ENCODE measurements around the gene SOS2.

The SOS2 gene

DNA sequence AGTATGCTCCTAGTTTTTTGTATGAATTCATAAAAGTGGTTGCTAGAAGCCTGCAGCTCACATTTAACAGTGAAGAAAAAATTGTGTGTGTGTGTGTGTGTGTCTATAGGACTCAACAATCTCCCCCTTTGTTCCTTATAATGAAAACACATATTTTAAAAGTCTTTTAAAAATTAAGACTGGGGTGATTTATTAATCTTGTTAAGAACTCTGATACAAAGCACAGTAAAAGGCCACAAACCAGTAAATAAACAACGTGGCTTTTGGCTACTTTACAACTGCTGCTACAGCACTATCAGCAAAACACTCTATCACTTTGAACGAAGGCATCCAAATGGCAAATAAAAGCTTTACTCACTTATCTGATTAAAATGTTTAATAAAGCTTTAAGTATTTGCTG, 114.4 kb downstream of the SOS2 start:
- FAIRE-seq (no peak), DNase-seq (ENCODE audit: low spot score) (no peak)

GRCh38 chr14:50116181-50116956, 115.0 kb downstream of the SOS2 start, which contains the start of gene VCPKMT:
VCPKMT (minus strand) TSS chr14:50116572; CDS start chr14:50116552, 20 bp downstream.
- peak; percentile 99 for FAIRE-seq
- DNase-seq (ENCODE audit: low spot score): peak; percentile 99

DNA sequence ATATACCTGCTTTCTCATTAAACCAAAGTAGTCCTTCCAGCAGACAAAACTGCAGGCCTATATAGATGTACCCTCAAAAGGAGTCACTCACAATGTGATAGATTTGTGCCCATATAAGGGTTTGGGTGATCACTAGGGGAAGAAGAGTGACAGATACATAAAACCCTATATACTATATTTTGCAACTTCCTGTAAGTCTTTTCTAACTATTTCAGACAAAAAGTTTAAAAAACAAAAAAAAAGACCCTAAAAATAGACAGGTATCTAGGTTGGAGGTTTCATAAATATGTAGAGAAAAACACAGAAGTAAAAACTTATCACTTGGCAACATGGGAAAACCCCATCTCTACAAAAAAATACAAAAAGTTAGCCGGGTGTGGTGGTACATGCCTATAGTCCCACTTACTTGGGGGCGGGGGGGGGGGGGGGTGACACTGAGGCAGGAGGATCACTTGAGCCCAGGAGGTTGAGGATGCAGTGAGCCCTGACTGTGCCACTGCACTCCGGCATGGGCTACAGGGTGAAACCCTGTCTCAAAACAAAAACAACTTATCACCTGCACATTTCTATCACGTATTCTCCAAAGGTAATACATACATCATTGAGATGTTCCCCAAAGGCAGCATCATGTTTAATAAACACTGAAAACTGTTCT, 117.9 kb downstream of the SOS2 start:
- FAIRE-seq (no peak), DNase-seq (ENCODE audit: low spot score) (no peak)

GRCh38 chr14:50110323-50111037, 120.9 kb downstream of the SOS2 start:
- FAIRE-seq (peak; percentile 50), DNase-seq (ENCODE audit: low spot score) (no peak)

- no peak for DNase-seq (ENCODE audit: low spot score)
- FAIRE-seq: no peak
Observed at GRCh38 chr14:50109342-50109741, 122.0 kb downstream of the SOS2 start.

DNA sequence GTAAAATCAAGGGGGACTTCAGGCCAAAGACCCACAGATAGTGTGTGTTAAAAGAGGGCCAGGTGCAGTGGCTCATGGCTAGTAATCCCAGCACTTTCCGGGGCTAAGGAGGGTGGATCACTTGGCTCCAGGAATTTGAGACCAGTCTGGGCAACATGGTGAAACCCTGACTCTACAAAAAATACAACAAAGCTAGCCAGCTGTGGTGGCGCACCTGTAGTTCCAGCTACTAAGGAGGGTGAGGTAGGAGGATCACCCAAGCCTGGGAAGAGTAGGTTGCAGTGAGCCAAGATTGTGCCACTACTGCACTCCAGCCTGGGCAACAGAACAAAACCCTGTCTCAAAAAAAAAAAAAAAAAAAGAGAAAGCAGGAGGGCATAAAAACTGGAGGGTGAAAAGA, 123.5 kb downstream of the SOS2 start:
- no peak for FAIRE-seq
- no peak for DNase-seq (ENCODE audit: low spot score)

DNA sequence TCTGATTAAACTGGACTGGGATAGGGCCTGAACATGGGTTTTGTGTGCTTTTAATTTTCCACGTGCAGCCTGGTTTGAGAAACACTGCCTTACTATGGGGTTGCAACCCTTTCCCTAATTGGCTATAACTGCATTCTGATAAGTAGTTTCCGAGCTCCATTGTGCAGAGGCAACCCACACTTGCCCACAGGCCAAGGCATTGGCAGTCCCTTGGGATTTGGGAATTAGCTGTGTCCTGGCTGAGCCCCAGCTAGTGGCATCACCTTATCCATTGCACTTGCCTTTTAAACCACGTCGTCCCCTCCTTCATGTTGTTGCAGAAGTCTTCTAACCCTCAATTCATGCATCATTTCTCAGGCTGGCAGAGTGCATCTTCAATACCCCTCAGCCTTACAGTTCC, 125.2 kb downstream of the SOS2 start:
- FAIRE-seq (peak; percentile 44), DNase-seq (ENCODE audit: low spot score) (no peak)

- FAIRE-seq: no peak
Observed at GRCh38 chr14:50103558-50103957, 127.8 kb downstream of the SOS2 start.

DNA sequence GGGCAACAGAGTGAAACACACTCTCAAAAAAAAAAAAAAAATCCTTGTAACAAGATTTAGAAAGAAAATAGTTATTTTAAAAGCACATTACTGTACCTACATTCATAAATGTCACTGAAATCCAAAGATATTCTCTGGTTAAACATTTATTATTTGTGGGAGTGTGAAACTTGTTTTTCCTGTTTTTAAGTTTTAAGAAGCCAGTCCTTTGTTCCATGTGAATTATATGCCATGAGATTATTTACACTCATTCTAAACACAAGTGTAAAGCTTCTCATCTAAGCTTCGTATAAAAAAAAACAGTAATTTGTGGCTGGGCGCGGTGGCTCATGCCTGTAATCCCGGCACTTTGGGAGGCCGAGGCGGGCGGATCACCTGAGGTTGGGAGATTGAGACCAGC, 130.0 kb downstream of the SOS2 start:
- FAIRE-seq (no peak), DNase-seq (ENCODE audit: low spot score) (no peak)

More at GRCh38 chr14:50103558-50103957, 127.8 kb downstream of the SOS2 start:
- no peak for DNase-seq (ENCODE audit: low spot score)

DNA sequence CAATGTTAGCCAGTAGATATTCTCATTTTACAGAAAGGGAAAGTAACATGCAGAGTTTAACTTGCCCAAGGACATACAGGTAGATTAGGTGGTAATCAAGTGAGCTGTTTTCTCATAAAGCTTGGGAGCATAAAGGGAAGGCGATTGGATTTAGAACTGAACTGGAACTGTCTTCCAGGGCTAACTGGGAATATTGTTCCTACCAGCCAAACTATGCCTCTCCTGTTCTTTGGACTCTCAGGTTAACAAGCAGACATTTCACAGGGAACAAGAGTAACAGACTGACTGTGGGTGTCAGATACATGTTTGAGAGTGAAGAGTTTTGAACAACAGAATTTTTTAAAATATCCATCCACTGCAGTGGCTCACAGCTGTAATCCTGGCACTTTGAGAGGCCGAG, 130.6 kb downstream of the SOS2 start:
- no peak for FAIRE-seq
- DNase-seq (ENCODE audit: low spot score): no peak

- FAIRE-seq (peak; percentile 68), DNase-seq (ENCODE audit: low spot score) (no peak)
Observed at GRCh38 chr14:50099335-50099734, 132.0 kb downstream of the SOS2 start.

DNA sequence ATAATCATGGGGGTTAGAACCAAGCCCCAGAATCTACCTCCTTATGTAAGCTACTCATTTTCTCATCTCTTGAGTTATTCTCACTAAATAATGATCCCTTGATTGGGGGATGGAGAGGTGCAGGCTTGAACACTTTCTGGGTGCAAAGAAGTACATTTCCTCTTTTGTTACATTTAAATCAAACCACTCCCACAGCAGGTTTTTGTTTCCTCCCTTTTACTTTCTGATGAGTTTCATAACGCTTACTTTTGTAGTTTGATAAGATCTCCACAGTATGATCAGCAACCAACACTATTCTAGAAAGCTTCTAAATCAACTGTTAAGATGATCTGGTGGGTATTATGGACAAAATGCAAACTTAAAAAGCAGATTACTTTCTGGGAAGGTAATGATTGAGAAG, 135.5 kb downstream of the SOS2 start:
- FAIRE-seq (no peak), DNase-seq (ENCODE audit: low spot score) (no peak)

DNA sequence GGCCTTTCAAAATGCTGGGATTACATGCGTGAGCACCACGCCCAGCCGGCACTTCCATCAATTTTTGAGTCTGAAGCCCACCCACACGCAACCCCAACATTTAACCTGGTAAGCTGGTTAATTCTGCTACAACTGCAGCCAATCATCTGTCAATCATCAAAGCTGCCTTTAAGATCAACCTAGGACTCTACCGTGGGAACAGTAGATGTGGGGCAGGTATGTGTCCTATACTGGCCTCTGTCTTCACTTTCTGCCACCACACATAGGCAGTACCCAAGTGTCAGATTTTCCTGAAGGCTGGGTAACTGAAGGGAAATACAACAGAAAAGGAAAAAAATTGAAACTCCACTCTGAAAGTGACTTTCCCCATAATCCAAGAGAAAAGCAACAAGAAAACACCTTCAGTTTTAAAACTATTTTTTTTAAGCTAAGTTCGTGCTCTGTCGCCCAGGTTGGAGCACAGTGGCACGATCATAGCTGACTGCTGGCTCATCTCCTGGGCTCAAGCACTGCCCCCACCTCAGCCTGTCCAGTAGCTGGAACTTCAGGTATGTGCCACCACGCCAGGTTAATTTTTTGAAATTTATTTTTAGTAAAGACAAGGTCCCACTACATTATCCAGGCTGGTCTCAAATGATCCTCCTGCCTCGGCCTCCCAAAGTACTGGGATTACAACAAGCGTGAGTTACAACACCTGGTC, 137.2 kb downstream of the SOS2 start:
- DNase-seq (ENCODE audit: low spot score): no peak
- FAIRE-seq: no peak

DNA sequence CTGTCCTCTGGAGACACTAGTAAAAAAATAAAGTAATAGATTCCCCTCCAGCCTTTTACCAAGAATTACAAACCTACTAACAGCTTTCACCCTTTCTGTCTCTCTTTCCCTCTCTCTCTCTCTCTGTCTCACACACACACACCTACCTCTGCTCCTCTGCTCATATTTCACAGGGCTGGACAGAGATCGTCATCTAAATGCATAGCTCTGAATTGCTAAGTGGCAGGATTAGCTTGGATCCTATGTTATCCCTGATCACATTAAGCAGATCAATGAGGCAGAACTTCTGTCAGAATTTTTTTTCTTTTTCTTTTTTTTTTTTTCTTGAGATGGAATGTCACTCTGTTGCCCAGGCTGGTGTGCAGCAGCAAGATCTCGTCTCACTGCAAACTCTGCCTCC, 137.9 kb downstream of the SOS2 start:
- no peak for DNase-seq (ENCODE audit: low spot score)
- FAIRE-seq: no peak

DNA sequence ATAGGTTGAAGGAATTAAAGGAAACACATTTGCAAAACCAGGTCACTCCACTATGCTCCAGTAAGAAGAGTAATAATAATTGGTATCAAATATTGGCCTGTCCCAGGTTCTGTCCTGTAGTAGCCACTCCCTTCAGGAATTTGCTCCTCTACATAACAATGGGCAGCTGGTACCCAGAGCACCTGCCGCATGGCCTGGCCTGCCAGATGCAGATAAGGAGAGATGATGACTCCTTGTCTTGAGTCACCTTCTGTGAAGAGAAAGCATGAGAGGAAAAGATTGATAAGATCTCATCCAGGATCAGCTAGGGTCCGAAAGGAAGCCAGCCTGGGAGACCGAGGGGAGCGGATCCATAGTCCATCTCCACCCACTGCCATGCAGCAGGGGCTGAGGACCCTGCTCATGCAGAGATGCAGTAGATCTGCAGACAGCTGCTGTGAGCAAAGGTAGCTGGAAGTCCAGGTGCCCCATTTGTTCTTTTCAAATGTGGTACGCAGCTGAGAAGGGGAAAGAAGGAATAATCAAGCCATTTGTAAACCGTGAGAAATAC, 139.3 kb downstream of the SOS2 start:
- DNase-seq (ENCODE audit: low spot score) (no peak), FAIRE-seq (no peak)

DNA sequence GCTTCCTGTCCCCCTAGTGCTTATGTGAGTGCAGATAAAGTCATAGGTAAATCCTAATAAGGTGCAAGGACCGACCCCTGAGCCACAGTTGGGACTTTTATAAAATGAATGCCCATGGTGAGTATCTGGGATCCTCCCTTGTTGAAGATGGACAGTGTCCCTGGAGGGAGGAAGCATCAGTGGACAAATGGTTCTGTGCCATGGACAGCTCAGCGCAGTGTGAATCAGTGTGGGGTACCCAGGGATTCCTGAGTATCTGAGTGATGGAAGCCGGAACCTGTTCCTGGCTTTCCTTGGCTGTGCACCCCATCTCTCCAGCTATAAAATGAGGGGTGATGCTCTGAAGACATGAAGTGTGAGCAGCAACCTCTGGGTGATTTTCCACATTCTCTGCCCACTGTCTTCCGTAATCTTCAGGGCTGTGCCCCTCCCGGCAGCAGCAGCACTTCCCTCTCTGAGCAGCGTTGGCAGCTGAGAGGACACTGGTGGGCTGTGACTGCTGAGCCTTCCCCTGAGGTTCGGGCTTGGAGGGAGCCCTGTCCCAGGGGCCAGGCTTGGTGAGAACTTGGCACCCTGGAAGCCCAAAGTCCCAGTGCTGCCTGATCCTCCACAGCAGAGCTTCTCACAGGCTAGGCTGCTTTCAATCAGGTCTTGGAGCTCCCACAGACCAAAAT, 140.0 kb downstream of the SOS2 start:
- DNase-seq (ENCODE audit: low spot score) (no peak), FAIRE-seq (no peak)

GRCh38 chr14:50089208-50089607, 142.2 kb downstream of the SOS2 start:
- DNase-seq (ENCODE audit: low spot score): no peak
- no peak for FAIRE-seq

DNA sequence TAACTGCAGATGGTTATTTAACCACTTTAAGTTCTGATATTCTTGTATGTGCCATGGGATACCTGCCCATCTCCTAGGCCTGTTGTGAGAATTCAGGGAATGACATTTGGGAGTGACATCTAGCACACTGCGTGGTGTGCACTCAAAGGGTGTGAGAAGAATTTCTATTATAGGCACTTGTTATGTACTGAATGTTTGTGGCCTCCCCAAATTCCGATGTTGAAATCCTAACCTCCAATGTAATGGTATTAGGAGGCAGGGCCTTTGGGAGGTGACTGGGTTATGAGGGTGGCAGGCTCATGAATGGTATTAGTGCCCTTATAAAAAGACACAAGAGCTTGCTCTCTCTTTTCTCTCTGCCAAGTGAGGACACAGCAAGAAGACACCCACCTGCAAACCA, 142.6 kb downstream of the SOS2 start:
- no peak for DNase-seq (ENCODE audit: low spot score)
- FAIRE-seq: no peak

DNA sequence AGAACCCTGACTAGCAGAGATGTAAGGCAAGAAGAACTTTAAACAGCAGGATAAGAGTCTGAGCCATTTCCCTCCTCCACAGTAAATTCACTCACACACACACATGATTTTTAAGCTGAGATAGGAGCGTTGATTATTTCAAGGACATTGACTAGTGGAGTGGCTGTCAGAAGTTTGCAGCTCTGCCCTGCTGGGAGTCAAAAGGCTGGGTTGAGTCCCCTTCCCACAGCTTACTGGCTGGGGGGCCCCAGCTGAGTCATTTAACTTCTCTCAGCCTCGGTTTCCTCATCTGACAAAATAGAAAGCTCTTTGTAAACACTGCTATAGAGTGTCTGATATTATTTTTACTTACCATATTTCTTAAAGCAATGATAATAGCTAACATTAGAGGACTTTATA, 143.3 kb downstream of the SOS2 start:
- DNase-seq (ENCODE audit: low spot score) (no peak), FAIRE-seq (no peak)

DNA sequence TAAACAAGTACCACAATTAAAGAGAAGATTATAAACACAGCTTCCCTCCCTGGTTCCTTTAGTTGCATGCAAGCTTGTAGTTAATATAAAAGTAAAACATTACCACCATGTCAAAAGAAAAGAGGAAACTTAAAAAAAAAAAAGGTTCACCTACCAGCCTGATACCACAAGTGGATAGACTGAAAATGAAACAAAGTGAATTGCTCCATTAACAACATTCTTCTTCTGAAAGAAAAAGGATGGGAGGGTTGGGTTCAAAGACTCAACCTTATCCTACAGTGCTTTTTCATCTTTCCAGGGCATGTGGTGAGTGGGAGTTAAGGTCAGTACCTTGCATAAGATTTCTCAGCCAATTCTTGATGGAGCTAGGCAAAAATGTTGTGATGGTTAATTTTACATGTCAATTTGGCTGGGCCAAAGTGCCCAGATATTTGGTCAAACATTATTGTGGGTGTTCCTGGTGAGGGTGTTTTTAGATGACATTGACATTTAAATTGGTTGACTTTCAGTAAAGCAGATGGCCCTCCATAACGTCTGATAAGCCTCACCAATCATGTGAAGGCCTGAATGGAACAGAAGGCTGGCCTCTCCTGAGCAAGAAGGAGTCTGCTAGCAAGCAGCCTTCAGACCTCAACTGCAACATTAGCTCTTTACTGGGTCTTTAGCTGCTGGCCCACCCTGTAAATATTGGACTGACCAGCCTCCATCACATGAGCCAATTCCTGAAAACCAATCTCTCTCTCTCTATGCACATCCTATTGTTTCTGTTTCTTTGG, 143.8 kb downstream of the SOS2 start:
- no peak for DNase-seq (ENCODE audit: low spot score)

More for the DNA sequence above, 143.8 kb downstream of the SOS2 start:
- no peak for FAIRE-seq

Measured in urothelium cell line (cell line).